Right renal pelvis (tissue), 4 donors: ENCODE results near the gene C5orf58. TPM values are rescaled to one million over a fixed set of nuclear protein-coding genes. Genes with fewer than 3 reads are reported as not detected.
A peak's percentile ranks its signal among the peaks of the same experiment; 100 is the strongest.

Source experiments
- DNase-seq, 4 donors: peaks; one replicate each; pipeline ENCODE4 v3.0.0-alpha.2; 2013; ENCODE audit warnings: low read depth in 4 of 4, low spot score in 3 of 4, missing footprints in 1 of 4
- polyA plus RNA-seq, 4 donors: library from polyadenylated mRNA; unstranded; fragments of 120-200 nt; gene quantifications; one replicate each; pipeline ENCODE4 v1.2.1, GENCODE V29; 2013; ENCODE audit not compliant: insufficient read length in 4 of 4

Gene C5orf58
- under 1 TPM in 2 of 4 donors, not detected in 2; 0.16 to 0.21 TPM for polyA plus RNA-seq

GRCh38 chr5:170232786-170233185 is at the start of gene C5orf58:
TSS of gene C5orf58 (plus strand) at chr5:170232985. CDS start at chr5:170234977, 1,992 bp downstream.
- no peak for DNase-seq

GRCh38 chr5:170183816-170184687 is 48.7 kb upstream of the C5orf58 start:
- peak; percentile 36 to 57 (median 46) for DNase-seq

GRCh38 chr5:170184737-170185136 is 48.0 kb upstream of the C5orf58 start:
- DNase-seq = no peak

DNA sequence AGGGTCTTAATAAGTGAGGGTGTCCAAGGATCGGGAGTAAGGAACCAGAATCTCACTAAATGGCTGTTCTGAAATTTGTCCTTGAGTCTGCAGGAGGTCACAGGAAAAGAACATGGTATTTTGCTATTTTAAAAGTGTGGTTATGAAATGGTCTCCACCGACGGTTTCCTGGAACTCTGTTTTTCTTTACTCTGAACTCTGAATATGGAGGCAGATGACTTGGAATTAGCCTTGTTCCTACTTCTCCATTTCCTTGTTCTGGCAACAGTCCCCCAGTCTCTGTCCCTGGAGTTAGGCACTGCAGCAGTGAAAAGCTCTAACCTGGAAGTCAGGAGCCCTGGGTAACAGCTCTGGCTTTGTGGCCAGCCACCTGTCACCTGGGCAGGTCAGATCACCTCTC is 46.6 kb upstream of the C5orf58 start:
- no peak for DNase-seq

- DNase-seq = no peak
Measured at GRCh38 chr5:170186856-170187255, 45.9 kb upstream of the C5orf58 start.

DNA sequence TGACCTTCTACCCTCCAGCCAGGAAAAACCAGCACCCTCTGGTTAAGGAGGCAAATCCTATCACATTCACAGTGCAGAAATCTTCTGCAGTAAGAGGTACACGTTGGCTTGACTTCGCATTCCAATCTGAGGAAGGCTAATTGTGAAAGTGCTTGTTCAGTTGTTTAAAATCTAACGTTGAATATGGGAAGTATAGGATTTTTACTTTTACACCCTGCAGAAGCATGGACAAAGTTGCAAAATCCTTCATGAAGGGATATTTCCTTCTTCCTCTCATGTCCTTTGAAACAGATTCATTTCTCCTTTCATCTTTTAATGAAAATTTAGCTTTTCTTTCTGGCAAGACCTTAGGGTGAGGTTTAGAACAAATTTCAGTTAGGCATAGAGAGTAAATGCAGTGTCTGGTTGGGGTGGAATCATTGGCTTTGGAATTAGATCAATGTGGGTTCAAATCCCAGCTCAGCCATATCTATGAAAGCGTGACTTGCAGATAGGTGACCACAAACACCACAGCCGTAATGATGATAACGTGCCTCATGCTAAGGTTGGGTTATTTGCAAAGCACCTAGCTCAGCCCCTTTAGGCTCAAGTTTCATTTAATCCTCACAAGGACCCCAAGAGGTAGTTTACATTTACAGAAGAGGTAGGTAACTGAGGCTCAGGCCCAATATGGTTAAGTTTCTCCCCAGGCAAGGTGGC is 42.2 kb upstream of the C5orf58 start:
- DNase-seq = no peak

DNA sequence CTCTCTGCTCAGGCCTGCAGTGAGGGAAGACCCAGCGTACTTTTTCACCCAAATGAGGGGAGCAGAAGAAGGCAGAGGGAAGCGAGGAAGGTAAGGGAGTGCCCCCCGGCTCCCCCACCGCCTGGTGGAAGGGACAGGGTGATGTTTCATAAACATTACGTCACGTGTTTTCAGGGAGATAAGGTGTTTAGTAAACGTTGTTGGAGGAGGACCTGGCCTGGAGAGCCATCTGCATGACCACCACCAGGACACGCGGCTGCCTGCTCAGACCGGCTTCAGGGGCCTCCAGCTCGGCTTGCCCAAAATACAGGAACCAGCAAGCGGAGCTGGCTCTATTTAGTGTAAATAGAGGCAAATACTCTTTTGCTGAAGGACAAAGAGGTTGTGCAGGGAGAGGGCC is 40.0 kb upstream of the C5orf58 start:
- no peak for DNase-seq

- DNase-seq = no peak
Measured at GRCh38 chr5:170195961-170196360, 36.8 kb upstream of the C5orf58 start.

DNA sequence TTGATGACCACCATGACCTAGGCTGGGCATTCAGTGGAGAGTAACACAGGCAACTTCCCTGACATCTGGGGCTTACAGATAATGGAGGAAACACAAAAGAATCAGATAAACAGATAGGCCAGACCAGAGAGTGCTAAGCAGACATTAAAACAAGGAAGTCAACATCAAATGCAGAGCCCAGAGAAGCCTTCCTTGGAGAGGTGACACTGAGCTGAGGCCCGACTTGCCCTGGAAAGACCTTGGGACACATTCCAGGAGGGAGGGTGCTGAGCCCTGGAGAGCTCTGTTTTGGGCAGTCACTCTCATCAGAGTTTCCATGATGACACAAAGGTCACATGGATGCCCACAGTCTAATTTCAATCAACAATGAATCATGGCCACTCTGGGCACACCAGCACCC is 31.9 kb upstream of the C5orf58 start:
- DNase-seq = no peak

- DNase-seq = no peak
Measured at GRCh38 chr5:170201311-170201710, 31.5 kb upstream of the C5orf58 start.

- no peak for DNase-seq
Measured at GRCh38 chr5:170202117-170202516, 30.7 kb upstream of the C5orf58 start.

DNA sequence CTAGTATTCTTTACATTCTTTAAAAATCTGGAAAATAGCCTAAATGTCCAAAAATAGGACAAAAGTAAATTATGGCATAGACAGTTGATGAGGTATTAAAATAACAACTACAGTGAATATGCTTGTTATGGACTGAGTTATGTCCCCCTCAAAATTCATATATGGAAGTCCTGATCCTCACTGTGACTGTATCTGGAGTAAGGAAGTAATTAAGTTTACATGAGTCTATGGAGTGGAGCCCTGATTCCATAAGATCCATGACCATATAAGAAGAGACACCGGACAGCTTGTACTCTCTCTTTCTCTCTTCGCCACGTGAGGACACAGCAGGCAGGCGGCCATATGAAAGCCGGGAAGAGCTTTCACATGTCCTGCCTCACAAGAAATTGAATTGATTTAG is 28.6 kb upstream of the C5orf58 start:
- no peak for DNase-seq

- DNase-seq = no peak
Measured at GRCh38 chr5:170206216-170206615, 26.6 kb upstream of the C5orf58 start.

DNA sequence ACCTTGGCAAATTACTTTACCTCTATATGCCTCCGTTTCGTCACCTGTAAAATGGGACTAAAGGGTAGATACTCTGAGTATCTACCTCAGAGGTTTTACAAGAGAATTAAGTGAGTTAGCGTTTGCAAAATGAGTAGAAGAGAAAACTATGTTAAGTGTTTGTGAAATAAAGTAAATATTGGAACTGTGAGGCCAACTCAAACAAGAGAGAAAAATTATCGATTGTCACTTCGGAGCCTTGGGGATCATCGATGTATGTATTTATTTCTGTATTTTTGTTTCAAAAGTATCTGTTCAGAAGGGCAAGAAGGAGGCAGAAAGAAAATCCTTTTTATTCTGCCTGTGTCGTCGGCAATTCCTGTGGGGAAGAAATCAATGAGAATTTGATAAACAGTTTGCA is 25.8 kb upstream of the C5orf58 start:
- no peak for DNase-seq

GRCh38 chr5:170211575-170212334 is 21.0 kb upstream of the C5orf58 start:
- DNase-seq = no peak

DNA sequence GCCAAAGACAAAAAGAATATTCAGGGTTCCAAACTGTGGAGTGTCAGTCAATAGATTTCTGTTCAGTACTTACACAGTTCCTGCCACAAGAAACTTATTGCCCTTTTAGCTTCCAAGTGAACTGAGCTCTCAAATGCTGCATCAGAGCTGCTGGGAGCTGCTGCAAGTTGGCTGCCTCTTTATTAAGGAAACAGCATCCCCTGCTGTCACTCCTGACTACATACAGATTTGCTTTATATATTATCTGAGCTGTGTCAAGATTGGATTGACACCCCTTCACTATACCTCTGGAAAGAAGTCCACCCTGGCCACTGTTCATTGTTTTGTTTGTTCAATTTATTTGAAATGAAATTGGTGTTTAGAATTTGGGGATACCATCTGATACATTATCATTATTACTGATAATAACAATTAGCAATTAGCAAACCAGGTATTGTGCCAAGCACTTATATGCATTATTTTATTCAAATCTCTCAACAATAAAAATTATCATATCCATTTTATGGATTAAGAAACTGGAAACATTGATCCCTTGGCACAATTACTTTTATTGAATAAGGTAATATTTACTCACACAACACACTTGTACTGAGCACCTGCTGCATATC is 16.4 kb upstream of the C5orf58 start:
- peak in 2 of 4 donors; percentile 46 to 51 for DNase-seq

- no peak for DNase-seq
Measured at GRCh38 chr5:170217831-170218230, 15.0 kb upstream of the C5orf58 start.

- DNase-seq = no peak
Measured at GRCh38 chr5:170218726-170219125, 14.1 kb upstream of the C5orf58 start.

DNA sequence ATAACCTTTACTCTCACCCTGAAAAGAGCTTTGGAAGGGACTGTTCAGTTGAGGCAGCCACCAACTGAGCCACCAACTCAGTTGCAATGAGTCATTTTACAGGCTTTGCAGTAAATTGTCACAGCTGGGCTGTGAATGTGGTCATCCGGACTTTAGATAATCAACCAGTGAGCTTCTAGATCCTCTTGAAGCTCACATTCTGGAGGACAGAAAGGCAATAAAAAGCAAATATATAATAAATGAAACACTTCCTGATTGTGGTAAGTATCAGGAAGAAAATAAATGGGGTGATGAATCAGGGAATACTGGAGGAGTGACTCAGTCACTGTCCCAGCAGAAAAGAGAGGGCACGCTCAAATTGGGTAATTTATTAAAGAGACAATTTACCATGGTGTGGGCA is 13.2 kb upstream of the C5orf58 start:
- DNase-seq = no peak

GRCh38 chr5:170220191-170220590 is 12.6 kb upstream of the C5orf58 start:
- DNase-seq = no peak

DNA sequence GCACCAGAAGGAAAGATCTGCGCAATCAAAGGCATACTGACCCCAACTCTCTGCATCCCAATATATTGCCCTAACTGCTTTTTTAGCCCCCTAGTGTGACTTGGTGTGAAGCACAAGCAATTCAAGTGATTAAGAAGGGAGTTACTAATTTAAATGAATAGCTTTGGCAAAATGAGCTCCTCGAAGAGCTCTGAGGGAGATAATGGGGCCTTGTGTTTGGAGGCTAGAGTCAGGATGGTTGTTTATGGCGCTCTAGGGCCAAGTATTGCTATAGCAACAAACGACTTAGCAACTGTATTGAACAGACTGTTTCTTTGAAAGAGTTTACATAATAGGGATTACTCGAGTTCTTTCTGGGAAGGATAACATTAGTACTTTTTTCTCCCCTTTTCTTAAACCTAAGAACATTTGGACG is 11.5 kb upstream of the C5orf58 start:
- DNase-seq = no peak
